ENCODE measurements around the gene HOXA3. TPM values are rescaled to one million over a fixed set of nuclear protein-coding genes. Genes with fewer than 3 reads are reported as not detected.

HOXA3 gene
- total RNA-seq, 1 donor from 2014 or later, result 77.4 TPM

DNA sequence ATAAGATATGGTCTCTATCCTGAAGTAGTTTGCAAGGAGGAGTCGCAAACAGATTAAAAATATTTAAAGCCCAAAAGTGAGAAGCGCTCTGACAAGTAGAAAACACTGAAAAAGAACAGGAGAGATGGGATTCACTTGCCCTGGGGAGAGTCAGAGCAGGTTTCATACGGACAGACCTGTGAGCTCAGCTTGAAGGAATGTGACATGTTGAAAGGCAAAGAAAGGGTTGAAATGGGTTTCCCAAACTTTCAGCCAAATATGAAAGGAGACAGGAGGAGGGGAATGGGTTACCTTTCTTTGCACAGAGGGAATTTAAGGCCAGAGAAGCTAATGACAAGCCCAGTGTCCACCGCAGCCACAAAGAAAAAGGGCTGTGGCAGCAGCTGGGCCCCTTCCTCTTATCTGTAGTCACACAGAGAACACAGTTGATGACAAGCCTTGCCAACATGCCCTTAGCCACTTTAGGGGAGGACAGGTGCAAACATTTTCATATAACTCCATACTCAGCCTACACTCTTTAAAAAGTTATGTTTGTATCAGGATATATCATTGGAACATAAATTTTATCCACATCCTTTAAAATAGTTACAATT is 71.4 kb downstream of the HOXA3 start:
- H3K9me3 Mint-ChIP-seq (ENCODE audit: low read depth), result no peaks in the 10 kb centered on the region
- TF ChIP-seq, protein P1, sequence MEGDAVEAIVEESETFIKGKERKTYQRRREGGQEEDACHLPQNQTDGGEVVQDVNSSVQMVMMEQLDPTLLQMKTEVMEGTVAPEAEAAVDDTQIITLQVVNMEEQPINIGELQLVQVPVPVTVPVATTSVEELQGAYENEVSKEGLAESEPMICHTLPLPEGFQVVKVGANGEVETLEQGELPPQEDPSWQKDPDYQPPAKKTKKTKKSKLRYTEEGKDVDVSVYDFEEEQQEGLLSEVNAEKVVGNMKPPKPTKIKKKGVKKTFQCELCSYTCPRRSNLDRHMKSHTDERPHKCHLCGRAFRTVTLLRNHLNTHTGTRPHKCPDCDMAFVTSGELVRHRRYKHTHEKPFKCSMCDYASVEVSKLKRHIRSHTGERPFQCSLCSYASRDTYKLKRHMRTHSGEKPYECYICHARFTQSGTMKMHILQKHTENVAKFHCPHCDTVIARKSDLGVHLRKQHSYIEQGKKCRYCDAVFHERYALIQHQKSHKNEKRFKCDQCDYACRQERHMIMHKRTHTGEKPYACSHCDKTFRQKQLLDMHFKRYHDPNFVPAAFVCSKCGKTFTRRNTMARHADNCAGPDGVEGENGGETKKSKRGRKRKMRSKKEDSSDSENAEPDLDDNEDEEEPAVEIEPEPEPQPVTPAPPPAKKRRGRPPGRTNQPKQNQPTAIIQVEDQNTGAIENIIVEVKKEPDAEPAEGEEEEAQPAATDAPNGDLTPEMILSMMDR (IDR thresholded peaks at IDR 0.05; ENCODE audit: unreplicated experiment), result no peak
- peak overlapping the region; percentile 1 for H3K4me3 Mint-ChIP-seq (ENCODE audit: low read depth)
- H3K27ac Mint-ChIP-seq, result peak overlapping the region; percentile 92
- H3K4me1 Mint-ChIP-seq (ENCODE audit: low read depth), result peaks cover 24% of the 10 kb centered on the region
- peaks cover 2% of the 10 kb centered on the region for H3K36me3 Mint-ChIP-seq (ENCODE audit: insufficient read depth)
- DNase-seq (ENCODE audit: low spot score, unreplicated experiment), result no peak
- H3K27me3 Mint-ChIP-seq, result no peaks in the 10 kb centered on the region

- peaks cover 24% of the 10 kb centered on the region for H3K4me1 Mint-ChIP-seq (ENCODE audit: low read depth)
- peaks cover 2% of the 10 kb centered on the region for H3K36me3 Mint-ChIP-seq (ENCODE audit: insufficient read depth)
- no peaks in the 10 kb centered on the region for H3K27me3 Mint-ChIP-seq
- H3K4me3 Mint-ChIP-seq (ENCODE audit: low read depth), result no peak overlapping the region
- no peak for DNase-seq (ENCODE audit: low spot score, unreplicated experiment)
- H3K27ac Mint-ChIP-seq, result no peak overlapping the region
- peaks cover 4% of the 10 kb centered on the region for H3K9me3 Mint-ChIP-seq (ENCODE audit: low read depth)
- TF ChIP-seq, protein P1 (IDR thresholded peaks at IDR 0.05; ENCODE audit: unreplicated experiment), result no peak
Observed at GRCh38 chr7:27079234-27079975, 73.0 kb downstream of the HOXA3 start.

- TF ChIP-seq, protein P1 (IDR thresholded peaks at IDR 0.05; ENCODE audit: unreplicated experiment), result no peak
- H3K27me3 Mint-ChIP-seq, result no peaks in the 10 kb centered on the region
Observed at GRCh38 chr7:27078616-27079233, 73.7 kb downstream of the HOXA3 start.

DNA sequence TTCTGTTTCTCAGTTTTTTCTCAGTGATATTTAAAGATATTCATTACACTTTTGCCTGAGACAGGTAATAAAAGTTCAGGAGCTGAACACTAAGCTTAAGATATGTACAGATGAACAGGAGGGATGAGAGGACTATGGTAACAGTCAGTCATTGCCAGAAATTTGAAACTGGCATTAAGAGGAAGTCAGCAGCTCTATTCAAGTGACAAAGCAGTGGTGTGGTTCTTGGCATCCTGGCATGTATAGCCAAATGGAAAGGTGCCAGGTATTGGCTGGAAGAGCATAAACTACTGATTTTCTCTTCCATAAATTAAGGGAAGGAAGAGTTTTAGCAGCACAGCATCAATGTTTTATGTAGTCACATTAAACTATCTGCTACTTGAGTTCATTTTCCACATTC is 79.3 kb downstream of the HOXA3 start:
- peaks cover 2% of the 10 kb centered on the region for H3K36me3 Mint-ChIP-seq (ENCODE audit: insufficient read depth)
- no peak overlapping the region for H3K27ac Mint-ChIP-seq
- no peak for DNase-seq (ENCODE audit: low spot score, unreplicated experiment)
- peaks cover 4% of the 10 kb centered on the region for H3K9me3 Mint-ChIP-seq (ENCODE audit: low read depth)
- TF ChIP-seq, protein P1 (IDR thresholded peaks at IDR 0.05; ENCODE audit: unreplicated experiment), result no peak
- H3K27me3 Mint-ChIP-seq, result no peaks in the 10 kb centered on the region
- peaks cover 18% of the 10 kb centered on the region for H3K4me1 Mint-ChIP-seq (ENCODE audit: low read depth)
- no peak overlapping the region for H3K4me3 Mint-ChIP-seq (ENCODE audit: low read depth)

More at GRCh38 chr7:27078616-27079233, 73.7 kb downstream of the HOXA3 start:
- no peak overlapping the region for H3K4me3 Mint-ChIP-seq (ENCODE audit: low read depth)
- no peak overlapping the region for H3K27ac Mint-ChIP-seq
- peaks cover 4% of the 10 kb centered on the region for H3K9me3 Mint-ChIP-seq (ENCODE audit: low read depth)
- H3K4me1 Mint-ChIP-seq (ENCODE audit: low read depth), result peaks cover 24% of the 10 kb centered on the region
- H3K36me3 Mint-ChIP-seq (ENCODE audit: insufficient read depth), result peaks cover 2% of the 10 kb centered on the region
- no peak for DNase-seq (ENCODE audit: low spot score, unreplicated experiment)

DNA sequence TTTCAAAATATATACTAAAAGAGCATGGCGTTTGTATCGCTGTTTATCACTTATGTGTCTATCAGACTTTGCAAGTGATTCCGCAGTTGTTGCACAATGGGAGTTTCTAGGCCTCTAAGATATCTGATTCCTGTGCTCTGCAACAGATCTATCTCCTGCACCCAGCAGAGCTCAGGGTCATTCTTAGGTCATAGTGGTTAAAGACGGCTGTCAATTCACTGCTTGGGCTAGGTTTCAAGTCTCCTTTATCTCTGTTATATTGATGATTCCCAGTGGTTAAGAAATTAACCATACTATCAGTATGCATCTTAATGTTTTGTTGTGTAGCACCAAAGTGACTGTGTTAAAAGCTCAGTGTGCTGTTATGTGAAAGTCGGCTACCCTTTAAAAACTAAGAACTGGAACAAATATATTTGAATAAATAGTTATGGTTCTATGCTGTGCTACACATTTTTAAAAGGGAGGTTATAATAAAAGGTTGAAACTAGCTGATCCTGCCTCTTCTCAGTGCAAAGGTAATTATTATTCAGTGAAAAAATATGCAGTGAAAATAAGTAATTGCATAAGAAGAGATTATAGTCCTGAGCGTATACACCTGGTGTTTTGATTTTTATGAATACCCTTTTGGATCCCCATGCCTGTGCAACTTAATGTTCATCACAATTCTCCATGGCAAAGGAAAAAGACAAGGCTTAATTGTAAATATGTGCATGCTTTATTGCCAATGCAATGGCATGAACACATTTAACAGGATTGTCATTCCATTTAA is 80.6 kb downstream of the HOXA3 start:
- Mint-ChIP-seq H3K9me3 (ENCODE audit: low read depth) (peaks cover 4% of the 10 kb centered on the region), H3K27ac (peak overlapping the region; percentile 43), H3K36me3 (ENCODE audit: insufficient read depth) (peaks cover 2% of the 10 kb centered on the region), H3K27me3 (no peaks in the 10 kb centered on the region), H3K4me3 (ENCODE audit: low read depth) (peak overlapping the region; percentile 2), H3K4me1 (ENCODE audit: low read depth) (peaks cover 18% of the 10 kb centered on the region)
- TF ChIP-seq, protein P1 (IDR thresholded peaks at IDR 0.05; ENCODE audit: unreplicated experiment), result no peak
- no peak for DNase-seq (ENCODE audit: low spot score, unreplicated experiment)
